HG03039 (cell line): ENCODE measurements around the gene CMPK2.
"Not testable (repeated sequence)": the region's sequence is repeated elsewhere in the genome, so short reads cannot be mapped to it uniquely, and the experiment has no call there.

ENCODE experiments used
- ATAC-seq: cut with Tn5 transposase; IDR thresholded peaks from one replicate; pipeline ENCODE4 v1.9.1; 2021; ENCODE audit warnings: mild to moderate bottlenecking, moderate library complexity; ENCODE audit not compliant: unreplicated experiment

The CMPK2 gene, protein sequence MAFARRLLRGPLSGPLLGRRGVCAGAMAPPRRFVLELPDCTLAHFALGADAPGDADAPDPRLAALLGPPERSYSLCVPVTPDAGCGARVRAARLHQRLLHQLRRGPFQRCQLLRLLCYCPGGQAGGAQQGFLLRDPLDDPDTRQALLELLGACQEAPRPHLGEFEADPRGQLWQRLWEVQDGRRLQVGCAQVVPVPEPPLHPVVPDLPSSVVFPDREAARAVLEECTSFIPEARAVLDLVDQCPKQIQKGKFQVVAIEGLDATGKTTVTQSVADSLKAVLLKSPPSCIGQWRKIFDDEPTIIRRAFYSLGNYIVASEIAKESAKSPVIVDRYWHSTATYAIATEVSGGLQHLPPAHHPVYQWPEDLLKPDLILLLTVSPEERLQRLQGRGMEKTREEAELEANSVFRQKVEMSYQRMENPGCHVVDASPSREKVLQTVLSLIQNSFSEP

GRCh38 chr2:6865346-6866274 is at the start of gene CMPK2:
CMPK2 (minus strand) TSS chr2:6865907; CDS start chr2:6865696, 211 bp downstream.
- peak; percentile 69 for ATAC-seq

- ATAC-seq = no peak
These were observed 49.7 kb upstream of the CMPK2 start for GRCh38 chr2:6915399-6915798.

GRCh38 chr2:6914828-6915227 is 49.1 kb upstream of the CMPK2 start:
- ATAC-seq = no peak

DNA sequence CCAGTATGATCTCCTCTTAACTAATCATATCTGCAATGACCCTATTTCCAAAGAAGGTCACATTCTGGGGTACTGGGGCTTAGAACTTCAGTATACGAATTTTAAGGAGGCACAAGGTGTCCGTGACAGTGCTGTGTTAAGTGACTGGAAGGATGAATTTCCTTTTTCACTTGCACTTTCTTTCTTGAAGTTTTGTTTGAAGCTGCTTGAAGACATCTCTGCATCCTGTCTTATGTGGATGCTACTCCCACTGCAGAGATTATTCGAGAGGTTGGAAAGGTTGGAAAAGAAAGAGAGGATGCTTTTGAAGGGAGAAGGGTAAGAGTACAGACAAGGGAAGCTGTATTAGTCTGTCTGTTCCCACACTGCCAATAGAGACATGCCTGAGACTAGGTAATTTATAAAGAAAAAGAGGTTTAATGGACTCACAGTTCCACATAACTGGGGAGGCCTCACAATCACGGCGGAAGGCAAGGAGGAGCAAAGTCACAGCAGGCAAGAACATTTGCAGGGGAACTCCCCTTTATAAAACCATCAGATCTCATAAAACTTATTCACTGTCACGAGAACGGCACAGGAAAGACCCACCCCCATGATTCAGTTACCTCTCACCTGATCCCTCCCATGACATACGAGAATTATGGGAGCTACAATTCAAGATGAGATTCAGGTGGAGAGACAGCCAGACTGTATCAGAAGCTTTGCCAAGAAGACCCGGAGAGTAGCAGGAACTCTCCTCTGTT is 47.9 kb upstream of the CMPK2 start:
- no peak for ATAC-seq

DNA sequence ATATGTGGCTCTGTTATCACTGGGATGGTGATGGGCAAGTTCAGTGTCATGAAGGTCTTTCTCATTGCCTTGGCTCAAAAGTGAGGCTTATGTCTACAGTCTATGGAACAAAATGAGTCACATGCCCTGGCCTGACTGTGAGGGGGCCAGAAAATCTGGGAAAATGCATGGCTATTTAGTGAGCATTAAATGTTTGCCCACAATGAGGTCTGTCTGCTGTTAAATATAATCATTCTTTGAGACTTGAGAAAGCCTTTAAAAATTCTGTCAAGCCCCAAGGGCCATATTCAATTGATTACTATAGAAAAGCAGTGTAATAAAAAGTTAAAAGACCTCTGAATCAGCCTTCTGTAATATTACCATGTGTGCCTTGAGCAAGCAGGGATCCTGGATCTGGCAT is 46.0 kb upstream of the CMPK2 start:
- ATAC-seq = no peak

DNA sequence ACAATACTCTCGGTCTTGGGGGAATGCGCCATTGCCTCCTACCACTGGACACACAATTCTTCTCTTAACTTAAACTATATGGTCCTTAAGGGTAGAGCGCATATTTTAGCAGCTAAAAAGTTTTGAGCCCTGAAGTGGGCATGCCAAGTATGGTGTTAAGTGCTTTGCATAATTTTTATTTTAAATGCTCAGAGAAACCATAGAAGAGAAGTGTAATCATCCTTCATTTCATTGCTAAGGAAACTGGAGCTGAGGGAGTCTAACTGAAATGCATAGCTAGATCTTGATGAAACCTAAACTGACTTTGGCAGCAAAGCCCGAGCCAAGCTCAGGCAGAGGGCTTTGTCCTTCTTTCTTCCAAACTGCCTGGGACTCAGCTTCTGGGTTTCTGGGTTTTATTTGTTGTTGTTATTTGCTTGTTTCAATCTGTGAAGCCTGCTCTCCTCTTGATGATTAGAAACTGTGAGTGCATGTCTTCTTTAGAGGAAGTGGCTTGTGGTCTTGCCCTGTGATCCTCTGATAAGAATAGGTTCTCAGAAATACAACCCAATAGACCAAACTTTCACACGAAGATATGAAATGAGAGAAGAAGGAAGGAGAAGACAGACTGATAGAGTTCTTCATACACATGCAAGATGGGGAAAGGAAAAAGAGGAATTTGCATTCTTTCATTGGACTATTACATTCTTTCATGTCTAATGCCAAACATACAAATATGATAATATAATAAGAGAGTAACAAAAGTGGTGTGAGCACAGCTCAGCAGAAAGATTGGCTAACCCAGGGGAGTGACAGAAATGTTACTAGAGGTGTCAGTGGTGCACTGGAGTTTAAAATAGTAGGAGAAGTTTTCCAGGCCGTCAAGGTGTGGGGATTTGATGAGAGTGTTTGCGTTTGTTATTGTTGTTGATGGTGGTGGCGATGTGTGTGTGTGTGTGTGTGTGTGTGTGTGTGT is 44.0 kb upstream of the CMPK2 start:
- peak; percentile 97 for ATAC-seq

DNA sequence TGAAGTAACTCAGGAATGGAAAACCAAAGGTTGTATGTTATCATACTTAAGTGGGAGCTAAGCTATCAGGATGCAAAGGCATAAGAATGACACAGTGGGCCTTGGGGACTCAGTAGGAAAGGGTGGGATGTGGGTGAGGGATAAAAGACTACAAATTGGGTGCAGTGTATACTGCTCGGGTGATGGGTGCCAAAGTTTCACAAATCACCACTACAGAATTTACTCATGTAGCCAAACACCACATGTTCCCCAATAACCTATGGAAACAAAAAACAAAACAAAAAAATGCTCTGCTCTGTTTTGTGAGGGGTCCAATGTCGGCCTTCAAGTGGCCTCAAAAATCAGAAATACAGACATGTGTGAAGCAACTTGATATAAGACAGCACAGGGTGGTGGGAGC is 42.6 kb upstream of the CMPK2 start:
- ATAC-seq = no peak

GRCh38 chr2:6906165-6906741 is 40.5 kb upstream of the CMPK2 start:
- ATAC-seq = no peak

- no peak for ATAC-seq
These were observed 40.0 kb upstream of the CMPK2 start for GRCh38 chr2:6905668-6906067.

DNA sequence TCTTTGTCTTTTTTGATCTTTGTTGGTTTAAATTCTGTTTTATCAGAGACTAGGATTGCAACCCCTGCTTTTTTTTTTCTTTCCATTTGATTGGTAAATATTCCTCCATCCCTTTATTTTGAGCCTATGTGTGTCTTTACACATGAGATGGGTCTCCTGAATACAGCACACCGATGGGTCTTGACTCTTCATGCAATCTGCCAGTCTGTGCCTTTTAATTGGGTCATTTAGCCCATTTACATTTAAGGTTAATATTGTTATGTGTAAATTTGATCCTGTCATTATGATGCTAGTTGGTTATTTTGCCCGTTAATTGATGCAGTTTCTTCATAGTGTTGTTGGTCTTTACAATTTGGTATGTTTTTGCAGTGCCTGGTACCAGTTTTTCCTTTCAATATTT is 36.9 kb upstream of the CMPK2 start:
- ATAC-seq = not testable (repeated sequence)

DNA sequence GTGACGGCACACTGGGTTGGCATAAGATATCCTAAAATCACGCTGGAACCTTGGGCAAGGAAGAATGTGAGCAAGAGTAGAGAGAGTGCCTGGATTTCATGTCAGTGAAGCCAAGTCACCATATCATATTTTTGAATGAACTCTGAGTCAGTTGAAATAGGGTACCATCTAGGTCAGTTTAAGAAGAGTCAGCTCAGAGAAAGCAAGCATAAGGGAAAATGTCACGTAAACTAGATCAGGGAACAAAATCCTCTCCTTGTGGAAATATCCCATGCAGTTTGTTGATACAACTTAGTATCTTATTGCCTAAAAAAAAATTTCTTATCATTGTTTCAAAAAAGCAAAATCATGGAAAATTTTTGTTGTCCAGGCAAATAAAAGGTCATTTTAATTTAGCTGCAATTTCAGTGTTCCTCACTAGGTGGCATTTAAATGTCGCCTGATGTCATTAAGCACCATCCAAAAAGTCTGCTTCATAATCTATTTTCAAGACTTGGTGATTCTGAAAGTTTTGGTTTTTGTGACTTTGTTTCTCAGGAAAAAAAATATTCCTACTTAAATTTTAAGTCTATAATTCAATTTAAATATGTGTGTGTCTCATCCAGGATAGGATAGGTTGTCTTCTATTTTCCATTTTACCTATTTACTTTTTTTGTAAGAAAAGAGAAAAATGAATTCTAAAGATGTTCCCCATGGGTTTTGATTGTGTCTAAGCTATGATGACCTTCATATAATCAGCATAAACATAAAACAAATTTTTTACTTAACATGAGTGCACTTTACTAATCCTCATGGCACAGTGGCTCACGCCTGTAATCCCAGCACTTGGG is 31.4 kb upstream of the CMPK2 start:
- no peak for ATAC-seq

GRCh38 chr2:6893876-6894482 is 28.3 kb upstream of the CMPK2 start:
- no peak for ATAC-seq

- no peak for ATAC-seq
These were observed 23.0 kb upstream of the CMPK2 start for GRCh38 chr2:6888724-6889123.

DNA sequence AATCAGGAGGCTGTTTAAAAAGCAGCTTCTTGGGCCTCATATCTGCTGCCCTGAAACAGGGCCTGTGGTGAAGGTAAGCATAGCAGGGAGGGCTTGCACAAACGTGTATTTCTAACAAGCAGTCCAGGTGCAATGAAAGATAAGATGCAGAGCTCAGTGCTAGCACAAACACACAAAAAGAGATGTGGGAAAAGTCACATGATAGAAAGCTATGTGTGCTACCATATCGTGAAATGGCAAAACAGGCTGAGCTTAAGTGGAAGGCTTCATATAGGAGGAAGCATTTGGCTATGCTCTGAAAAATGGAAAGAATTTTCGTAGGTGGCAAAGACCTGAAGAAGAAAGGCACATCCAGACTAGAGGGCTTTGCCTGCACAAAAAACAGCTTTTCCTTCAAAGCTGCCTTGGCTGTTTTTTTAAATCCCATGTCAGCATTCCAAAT is 22.1 kb upstream of the CMPK2 start:
- no peak for ATAC-seq

DNA sequence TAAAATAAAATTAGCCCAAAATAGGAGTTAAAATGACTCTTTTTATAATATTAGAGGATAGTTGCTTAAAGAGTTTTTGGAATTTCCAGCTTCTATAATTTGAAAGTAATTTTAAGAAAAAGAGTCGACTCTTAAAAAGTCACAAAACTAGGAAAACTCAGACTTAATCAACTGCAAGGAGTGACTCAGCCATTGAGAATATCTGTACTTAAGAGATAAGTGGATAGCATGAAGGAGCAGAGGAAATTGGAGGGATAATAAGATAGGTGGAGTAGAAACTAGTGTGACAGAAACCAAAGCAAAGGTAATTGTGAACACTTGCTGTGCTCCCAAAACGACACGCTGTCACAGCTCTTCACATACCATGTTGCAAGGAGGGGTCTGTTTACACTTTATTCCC is 20.3 kb upstream of the CMPK2 start:
- ATAC-seq = no peak

- ATAC-seq = no peak
These were observed 19.8 kb upstream of the CMPK2 start for GRCh38 chr2:6885551-6885950.

DNA sequence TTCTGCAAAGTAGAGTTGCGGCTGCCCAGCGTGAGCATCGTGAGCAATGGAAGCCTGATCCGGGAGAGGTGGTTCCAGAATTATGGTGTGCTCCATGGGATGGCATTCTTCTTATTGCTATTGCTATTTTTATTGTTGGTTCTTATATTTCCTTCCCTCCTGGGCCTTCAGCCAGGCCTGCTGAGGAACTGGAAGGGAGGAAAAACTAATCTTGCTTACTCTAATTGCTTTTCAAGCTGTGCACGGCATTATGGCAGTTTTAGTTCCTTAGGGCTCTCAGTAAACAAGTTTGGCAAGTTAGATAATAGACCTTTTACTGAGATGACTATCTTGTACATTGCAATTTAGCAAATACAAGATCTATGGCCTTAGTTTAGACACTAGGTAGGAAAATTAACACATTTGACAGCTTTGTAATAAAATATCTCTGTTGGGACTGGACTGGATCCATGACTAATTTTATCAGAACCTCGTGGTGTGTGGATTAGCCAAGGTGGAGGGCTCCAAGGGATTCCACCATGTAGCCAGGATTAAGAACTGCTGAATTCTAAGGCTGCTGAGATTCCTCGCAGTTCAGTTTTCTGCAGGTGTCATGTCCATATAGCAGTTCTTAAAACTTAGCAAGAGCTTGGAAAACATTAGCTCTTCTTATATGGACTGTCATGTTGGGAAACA is 17.9 kb upstream of the CMPK2 start:
- no peak for ATAC-seq

GRCh38 chr2:6881516-6881915 is 15.8 kb upstream of the CMPK2 start:
- no peak for ATAC-seq
